HG03196 (cell line): Measurements from ENCODE around the gene ST8SIA6.
"Not testable (repeated sequence)": the region's sequence is repeated elsewhere in the genome, so short reads cannot be mapped to it uniquely, and the experiment has no call there.

Source experiments
- ATAC-seq: cut with Tn5 transposase; IDR thresholded peaks from one replicate; pipeline ENCODE4 v1.9.1; 2021; ENCODE audit not compliant: unreplicated experiment

The ST8SIA6 gene

DNA sequence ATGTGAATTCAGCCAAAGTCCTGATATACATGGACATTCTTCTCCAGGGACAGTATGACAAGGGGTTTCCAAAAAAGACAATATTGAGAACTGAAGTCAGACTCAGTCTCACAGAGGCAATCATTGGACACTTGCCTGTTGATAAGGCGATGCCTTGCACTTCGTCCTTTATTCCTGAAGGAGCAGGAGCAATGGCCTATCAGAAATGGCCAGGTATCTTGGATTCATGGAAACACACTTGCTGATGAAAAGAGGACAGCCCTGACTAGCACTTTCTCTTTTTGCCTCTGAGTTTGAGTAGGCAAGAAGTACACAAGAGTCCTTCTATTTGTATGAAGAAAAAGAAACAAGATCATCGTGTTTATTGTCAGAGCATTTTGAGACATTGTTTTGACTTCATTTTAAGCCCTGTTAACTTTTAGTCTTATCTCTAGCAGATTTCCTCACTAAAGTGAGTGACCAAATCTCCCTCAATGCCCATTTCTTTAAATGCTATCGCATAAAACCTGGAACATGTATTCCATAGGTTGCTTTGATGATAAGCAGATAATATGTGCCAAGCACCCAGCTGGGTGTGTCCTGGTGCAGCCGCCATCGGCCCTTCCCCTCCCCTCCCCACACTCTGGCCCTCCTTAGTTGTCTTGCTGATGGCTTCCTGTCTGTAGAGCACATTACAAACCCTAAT is 26.6 kb downstream of the ST8SIA6 start:
- ATAC-seq, result no peak

DNA sequence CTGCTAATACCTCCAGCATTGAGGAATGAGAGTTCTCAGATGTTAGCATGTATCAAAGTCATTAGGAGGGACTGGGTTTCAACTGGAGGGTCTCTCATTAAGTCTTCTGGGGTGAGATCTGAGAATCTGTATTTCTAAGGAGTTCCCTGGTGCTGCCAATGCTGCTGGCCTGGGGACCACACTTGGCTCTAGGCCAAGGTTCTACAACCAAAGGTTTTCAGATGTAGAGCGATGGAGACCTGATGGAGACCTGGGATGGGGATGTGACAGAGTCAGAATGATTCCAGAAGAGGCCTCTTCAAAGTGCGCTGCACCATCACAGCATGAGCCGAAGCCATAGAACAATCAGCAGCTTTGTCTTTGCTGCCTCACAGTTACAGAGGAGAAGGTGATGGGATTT is 27.2 kb downstream of the ST8SIA6 start:
- no peak for ATAC-seq

DNA sequence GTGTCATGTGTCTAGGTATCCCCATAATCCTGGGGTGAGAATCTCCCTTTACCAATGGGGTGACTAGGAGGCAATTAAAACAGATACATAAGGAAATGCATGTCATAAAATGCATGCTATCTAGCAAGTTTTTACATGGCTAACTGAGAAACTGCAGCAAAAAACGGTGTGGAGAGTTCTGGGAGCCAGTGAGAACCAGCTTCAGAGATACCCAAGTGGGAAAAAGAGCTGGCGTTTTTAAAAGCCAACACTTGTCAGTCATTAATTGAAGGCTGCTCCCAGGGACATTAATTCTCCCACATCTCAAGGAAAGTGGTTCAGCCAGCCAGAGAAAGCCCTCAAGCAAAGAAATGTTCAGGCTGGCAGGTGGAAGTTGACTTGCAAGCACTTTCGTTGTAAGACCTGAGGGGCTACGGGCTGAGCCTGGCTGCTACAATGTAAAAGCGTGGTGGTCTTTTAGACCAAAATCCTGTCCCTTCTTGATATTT is 28.1 kb downstream of the ST8SIA6 start:
- ATAC-seq, result no peak

DNA sequence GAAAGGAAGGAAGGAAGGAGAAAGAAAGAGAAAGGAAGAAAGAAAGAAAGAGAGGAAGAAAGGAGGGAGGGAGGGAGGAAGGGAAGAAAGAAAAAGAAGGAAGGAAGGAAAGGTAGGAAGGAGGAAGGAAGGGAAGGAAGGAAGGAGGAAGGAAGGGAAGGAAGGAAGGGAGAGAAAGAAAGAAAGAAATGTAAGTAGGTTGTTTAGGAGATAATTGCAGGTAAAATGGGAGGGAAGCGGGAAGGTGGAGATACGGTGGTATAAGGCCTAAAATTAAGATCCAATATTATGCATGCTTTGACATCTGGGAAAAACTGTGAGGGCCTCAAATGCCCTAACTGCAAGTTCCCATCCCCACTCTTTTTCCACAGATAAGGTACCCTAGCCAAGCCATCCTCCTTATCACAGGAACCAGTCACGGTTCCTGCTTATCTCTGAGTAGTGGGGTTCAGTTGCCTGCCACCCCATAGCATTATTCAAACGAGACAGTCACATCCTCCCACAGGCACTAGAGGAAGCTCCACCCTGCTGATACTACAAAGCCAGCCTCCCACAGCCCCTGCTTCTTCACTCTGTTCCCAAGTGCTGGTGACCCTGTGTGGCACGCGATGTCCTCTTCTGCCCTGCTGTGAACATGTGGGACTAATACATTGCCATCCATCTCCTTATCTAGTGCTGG is 28.7 kb downstream of the ST8SIA6 start:
- ATAC-seq, result no peak

DNA sequence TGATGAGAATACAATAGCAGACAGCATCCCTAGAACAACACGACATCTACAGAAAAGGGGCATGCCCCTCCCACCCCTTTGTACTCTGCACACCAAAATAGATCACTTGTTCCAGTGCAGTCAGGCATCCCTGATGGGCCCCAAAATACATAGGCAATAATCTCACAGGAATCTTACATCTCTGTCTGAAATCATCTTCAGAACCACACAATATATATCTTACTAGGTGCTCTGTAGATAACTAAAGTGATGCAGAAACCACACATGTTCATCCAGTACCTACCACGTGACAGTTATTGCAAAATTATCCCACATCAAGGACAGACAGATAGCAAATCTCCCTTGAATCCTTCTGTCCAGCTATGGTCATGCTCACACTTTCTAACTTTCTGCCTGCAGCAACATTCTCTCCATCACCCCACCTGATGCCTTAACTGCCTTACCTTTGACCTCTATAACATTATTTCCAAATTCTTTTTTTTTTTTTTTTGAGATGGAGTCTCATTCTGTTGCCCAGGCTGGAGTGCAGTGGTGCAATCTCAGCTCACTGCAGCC is 30.7 kb downstream of the ST8SIA6 start:
- no peak for ATAC-seq

DNA sequence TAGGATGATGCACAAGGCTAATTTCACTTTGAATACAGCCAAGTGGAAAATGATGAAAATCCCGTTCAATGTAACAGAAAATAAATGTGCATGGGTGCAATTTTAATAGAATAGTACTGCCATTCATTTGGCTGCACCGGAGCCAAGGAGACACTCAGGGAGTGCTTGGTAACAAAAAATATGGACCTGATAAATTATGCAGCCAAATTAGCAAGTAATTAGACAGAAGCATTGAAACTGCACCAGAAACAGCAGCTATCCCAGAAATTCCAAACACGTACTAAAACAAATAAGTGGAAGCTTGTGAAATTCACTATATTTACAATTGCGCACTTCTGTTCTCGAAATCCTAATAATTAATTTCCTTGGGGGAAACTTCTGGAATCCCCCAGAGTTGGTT is 31.5 kb downstream of the ST8SIA6 start:
- no peak for ATAC-seq

DNA sequence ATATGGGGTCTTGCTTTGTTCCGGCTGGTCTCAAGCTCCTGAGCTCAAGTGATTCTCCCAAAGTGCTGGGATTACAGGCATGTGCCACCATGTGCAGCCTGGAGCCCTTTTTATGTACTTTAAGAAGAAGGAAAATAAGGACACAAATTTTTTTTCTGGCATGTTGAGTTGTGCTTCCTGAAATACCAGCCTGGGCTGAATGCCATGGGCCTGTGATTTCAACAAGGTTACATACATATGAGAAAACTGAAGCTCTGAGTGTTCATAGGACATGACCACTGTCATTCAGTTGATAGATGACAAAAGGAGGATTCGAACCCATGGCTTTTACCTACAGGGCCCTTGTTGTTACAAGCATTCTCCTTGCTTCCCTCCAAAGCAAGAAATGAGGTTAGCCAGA is 36.1 kb downstream of the ST8SIA6 start:
- ATAC-seq, result no peak

DNA sequence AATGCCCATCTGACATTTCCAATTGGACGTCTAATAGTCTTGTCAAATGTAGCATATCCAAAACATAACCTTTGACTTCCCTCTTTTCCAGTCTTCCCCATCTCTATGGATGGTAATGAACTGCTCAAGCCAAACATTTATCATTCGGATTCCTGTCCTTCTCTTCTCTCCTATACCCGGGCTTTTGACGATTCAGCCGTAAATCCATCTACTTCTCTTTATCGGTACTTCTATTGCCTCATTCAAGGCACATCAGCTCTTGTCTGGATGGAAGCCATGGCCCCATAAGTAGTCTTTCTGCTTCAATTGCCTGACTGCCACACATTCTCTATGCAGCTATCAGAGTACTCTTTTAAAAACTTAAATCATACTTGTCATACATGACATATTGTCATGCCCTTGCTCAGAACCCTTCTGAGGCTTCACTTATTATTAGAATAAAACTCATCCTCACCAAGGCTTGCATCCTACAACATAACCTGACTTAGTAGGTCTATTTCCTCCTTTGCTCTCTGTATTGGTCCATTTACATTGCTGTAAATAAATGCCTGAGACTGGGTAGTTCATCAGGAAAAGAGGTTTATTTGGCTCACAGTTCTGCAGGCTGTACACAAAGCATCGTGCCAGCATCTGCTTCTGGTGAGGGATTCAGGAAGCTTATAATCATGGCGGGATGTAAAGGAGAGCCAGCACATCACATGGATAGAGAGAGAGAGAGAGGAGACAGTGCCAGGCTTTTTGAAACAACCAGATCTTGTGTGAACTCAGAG is 37.8 kb downstream of the ST8SIA6 start:
- ATAC-seq, result no peak

DNA sequence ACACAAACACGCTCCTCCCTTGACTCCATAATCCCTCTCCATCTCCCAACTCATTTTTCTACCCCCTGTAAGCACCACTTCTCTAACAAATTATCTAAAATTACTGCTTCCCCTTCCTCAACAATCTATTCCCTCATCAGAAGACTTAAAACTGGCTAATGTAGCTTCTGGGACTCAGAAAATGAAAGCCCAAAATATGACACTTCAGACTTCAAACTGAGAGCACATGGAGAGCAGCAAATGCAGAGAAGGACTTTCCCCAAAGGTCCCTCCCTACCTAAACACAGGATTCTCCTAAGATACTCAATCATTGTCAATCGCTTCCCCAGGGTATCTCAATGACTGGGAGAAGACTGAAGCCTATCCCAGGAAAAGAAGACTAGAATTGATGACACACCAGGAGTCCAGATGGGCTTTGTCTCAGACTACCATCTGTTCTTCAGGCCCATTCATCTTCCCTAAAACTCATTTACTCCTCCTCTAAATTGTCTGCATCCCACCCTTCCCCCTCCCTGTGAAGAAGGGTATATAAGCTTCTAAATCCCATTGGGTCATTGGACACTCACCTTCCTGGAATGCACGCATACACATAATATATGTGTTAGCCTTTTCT is 39.2 kb downstream of the ST8SIA6 start:
- ATAC-seq, result no peak

DNA sequence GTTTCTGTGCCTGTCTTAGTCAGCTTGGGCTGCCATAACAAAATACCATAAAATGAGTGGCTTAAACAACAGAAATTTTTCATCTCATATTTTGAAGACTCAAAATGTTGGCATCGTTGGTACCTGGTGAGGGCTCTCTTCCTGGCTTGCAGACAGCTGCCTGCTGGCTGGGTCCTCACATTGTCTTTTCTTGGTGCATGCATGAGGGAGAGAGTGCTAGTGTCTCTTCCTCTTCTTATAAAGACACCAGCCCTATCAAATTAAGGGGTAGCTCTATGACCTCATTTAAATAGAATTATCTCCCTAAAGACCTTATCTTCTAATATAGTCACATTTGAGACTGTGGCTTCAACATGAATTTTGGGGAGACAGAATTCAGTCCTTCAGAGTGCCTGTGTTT is 39.9 kb downstream of the ST8SIA6 start:
- no peak for ATAC-seq

DNA sequence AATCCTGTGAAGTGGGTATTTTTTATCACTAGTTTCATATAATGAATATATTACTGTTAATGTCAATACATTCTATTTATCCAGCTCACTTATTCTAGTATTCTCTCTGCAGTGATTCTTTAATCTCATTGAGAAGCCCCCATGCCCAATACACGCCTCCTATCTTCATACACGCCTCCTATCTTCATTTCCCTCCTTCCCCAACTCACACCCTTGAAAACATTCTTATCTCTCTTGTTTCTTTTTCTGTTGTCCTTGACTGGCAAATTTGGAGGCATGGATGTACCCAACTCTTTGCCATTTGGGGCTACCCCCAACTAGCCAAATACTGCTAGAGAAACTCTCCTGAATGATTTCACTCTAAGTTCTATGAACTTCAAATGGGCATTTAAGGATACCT is 40.5 kb downstream of the ST8SIA6 start:
- no peak for ATAC-seq

DNA sequence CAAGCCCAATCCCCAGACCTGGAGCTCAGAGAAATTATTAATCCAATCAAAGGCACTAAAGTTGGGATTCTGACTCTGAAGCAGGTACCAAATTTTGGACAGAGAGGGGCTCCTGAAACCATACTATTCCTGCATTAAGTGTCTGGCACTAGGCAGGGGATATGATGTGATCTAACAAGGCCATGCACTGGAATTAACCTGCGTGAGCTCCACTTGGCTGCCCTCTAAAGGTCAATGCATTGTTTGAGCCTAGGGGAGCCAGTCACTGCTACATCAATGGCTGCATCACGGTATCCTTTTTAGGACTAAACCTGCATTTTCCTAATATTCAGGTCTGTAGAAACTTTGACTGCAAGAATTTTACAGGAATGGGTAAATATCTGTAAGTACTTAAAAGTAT is 42.1 kb downstream of the ST8SIA6 start:
- ATAC-seq, result no peak

DNA sequence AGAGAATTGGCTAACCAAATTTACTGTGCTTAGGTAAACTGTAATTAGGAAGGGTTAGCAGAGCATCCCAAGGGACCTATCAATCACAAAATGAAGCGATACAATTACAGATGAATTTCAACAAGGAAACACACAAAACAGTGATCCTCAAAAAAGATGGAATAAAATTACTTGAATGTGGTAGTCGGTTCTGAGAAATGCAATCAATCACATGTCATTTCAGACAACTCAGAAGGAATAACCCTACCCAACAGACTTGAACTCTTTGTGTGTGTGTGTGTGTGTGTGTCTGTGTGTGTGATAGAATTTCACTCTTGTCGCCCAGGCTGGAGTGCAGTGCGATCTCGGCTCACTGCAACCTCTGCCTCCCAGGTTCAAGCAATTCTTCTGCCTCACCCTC is 43.5 kb downstream of the ST8SIA6 start:
- ATAC-seq, result no peak

DNA sequence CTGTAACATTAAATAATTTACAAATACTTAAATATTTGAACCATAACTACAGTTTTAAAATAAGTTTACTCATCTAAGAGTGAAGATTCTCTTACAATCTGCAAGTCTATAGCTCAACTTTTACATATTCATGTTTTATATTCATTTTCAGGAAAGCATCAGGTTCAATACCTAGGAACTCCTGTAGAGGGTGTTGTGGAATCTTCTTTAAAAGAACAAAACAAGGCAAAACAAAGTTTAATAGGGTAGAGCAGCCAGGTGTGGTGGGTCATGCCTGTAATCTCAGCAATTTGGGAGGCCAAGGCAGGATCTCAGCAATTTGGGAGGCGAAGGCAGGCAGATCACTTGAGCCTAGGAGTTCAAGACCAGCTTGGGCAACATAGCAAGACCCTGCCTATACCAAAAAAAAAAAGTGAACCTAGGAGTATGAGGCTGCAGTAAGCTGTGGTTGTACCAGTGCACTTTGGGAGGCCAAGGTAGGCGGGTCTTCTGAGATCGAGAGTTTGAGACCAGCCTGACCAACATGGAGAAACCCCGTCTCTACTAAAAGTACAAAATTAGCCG is 45.1 kb downstream of the ST8SIA6 start:
- ATAC-seq, result no peak

DNA sequence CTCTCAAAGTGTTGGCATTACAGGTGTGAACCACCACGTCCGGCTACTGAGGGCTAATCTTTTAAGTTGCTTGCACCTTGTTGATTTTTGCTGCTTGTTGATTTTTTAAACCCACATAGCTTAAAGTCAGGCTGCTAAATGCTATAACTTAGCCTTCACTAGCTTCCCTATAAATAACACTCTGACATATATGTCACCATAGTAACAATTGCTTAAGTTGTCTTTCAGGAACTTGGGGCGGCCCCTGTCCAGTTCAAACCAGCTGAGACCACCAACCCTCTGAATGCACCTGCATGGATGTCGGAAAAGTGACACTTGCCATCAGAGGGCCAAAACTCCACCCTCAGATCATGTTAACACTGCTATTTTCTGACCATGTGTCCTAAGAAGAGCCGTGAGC is 47.3 kb downstream of the ST8SIA6 start:
- ATAC-seq, result no peak

DNA sequence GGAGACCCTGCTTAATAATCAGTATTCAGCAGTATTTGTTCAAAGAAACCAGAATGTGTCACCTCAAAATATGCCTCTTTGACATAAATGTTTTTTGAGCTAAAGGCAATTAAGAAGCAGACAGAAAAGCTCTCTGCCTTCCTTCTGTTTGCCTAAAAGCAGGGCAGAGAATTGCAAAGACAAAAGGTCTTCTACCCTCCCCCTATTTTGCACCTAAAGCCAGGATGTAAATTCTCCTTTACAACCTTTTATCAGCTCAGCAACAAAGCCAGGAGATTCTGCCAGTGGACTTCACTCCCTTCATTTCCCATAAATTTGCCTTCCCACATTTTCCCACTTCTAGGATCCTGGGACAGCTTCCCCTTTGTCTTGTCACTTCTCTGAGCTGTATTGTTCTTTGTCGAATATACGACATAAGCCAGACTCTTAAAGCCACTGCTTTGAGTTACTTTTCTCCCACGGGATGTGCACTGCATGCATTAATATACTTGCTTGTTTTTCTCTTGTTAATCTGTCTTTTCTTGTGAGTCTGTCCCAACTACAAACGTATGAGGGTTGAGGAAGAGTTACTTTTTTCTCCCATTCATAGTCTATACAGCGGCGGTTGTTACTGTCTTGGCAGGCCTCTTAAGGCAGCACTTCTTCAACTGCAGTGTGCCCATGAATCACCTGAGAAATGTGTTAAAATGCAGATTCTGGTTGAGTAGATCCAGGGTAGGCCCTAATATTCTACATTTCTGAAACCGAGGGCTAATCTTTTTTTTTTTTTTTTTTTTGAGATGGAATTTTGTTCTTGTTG is 48.2 kb downstream of the ST8SIA6 start:
- no peak for ATAC-seq

DNA sequence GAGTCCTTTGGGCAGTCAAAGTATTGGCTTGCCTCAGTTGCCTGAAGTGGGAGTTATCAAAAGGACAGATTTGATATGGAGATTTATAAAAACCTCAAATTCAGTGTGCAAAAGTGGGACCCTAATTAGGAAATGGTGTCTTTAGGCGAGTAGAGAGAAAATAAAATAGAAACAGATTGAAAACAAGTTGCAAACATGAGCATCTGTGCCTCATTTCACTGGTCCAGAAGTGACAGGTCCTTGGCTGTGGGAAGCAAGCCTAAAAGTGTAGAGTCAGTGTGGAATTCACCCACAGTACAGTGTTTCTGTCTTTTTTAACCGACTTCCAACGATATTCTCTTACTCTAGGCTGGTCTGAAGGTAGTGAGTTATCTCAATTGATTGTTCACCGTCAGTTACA is 51.2 kb downstream of the ST8SIA6 start:
- ATAC-seq, result no peak

DNA sequence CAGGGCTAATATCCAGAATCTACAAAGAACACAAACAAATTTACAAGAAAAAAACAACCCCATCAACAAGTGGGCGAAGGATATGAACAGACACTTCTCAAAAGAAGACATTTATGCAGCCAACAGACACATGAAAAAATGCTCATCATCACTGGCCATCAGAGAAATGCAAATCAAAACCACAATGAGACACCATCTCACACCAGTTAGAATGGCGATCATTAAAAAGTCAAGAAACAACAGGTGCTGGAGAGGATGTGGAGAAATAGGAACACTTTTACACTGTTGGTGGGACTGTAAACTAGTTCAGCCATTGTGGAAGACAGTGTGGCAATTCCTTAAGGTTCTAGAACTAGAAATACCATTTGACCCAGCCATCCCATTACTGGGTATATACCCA is 52.4 kb downstream of the ST8SIA6 start:
- not testable (repeated sequence) for ATAC-seq

DNA sequence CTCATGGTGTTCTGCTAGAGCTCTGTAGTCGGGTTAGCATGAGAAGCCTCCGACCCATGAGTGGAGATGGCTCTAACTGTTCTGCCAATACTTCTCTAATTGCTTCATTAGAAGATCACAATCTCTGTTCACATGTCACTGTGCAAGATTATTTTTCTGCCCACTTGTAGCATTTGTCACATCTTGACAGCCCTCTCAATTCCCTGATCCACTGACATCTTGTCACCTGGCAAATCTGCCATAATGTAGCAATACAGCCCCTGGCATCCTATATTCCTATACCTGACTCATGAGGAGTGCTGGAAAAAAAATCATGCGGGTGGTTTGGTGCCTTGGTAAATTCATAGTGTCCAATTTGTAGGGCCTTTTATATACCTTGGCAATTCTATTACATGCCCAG is 58.4 kb downstream of the ST8SIA6 start:
- ATAC-seq, result no peak

DNA sequence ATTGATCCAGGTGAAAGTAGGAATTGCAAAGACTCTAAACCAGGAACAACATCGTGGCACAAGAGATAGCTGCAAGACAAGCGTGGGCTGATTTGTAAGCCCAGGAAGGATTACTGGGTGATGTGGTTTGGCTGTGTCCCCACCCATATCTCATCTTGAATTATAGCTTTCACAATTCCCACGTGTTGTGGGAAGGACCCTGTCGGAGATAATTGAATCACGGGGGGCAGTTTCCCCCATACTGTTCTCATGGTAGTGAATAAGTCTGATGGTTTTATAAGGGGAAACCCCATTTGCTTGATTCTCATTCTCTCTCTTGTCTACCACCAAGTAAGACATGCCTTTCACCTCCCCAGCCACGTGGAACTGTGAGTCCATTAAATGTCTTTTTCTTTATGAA is 59.5 kb downstream of the ST8SIA6 start:
- no peak for ATAC-seq
